ENCODE results near the gene WWC2.

- TF ChIP-seq USF2 (CRISPR knock-in tag; IDR thresholded peaks at IDR 0.05) (no peak), E2F5 (CRISPR knock-in tag; IDR thresholded peaks at IDR 0.05) (no peak), ZNF671 (CRISPR knock-in tag; IDR thresholded peaks at IDR 0.05) (no peak)
- TF ChIP-seq, protein P1, sequence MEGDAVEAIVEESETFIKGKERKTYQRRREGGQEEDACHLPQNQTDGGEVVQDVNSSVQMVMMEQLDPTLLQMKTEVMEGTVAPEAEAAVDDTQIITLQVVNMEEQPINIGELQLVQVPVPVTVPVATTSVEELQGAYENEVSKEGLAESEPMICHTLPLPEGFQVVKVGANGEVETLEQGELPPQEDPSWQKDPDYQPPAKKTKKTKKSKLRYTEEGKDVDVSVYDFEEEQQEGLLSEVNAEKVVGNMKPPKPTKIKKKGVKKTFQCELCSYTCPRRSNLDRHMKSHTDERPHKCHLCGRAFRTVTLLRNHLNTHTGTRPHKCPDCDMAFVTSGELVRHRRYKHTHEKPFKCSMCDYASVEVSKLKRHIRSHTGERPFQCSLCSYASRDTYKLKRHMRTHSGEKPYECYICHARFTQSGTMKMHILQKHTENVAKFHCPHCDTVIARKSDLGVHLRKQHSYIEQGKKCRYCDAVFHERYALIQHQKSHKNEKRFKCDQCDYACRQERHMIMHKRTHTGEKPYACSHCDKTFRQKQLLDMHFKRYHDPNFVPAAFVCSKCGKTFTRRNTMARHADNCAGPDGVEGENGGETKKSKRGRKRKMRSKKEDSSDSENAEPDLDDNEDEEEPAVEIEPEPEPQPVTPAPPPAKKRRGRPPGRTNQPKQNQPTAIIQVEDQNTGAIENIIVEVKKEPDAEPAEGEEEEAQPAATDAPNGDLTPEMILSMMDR (IDR thresholded peaks at IDR 0.05): no peak
These were observed 101.4 kb downstream of the WWC2 start for GRCh38 chr4:183200453-183200852.
